ENCODE data around the gene DDT.

- TF ChIP-seq EZH2phosphoT487 (IDR thresholded peaks at IDR 0.05; ENCODE audit: borderline replicate concordance, low read length) (no peak), CTCF (IDR thresholded peaks at IDR 0.05; ENCODE audit: low read depth, low read length, poor library complexity, severe bottlenecking) (no peak)
Measured at GRCh38 chr22:24021304-24021703, 47.1 kb upstream of the DDT start.
